OCI-LY3 (cell line): ENCODE results near the gene MVK.

Source experiments
- H2AFZ ChIP-seq: fragments of 200-600, 300-600 bp; shearing (Covaris generic); 2 replicates; pipeline ENCODE4 v1.6.0; 2014; ENCODE audit warnings: antibody characterized with exemption, low read depth, low read length
- H3K27ac ChIP-seq: fragments of 200-600, 300-600 bp; sonication (generic); 2 replicates; pipeline ENCODE4 v1.5.1; 2014; ENCODE audit warnings: mild to moderate bottlenecking, low read length, moderate library complexity, mixed read lengths
- H3K27me3 ChIP-seq: fragments of 200-600, 300-600 bp; sonication (generic); 2 replicates; pipeline ENCODE4 v1.6.1; 2014; ENCODE audit warnings: low read depth, low read length, mixed read lengths
- H3K36me3 ChIP-seq: fragments of 200-600, 300-600 bp; sonication (generic); replicated peaks from 2 replicates; pipeline ENCODE3; 2014; ENCODE audit warnings: low read depth, low read length, mixed read lengths
- H3K4me1 ChIP-seq: fragments of 300-600, 200-600 bp; sonication (generic); 2 replicates; pipeline ENCODE4 v1.6.1; 2014; ENCODE audit warnings: low read length, mixed read lengths
- H3K4me2 ChIP-seq: fragments of 200-600, 300-600 bp; sonication (generic); 2 replicates; pipeline ENCODE4 v1.6.1; 2014; ENCODE audit warnings: low read length, mixed read lengths
- H3K4me3 ChIP-seq: fragments of 300-600, 200-600 bp; sonication (generic); 2 replicates; pipeline ENCODE4 v1.5.1; 2014; ENCODE audit warnings: antibody characterized with exemption, mild to moderate bottlenecking, low read length, moderate library complexity
- H3K79me2 ChIP-seq: fragments of 300-600, 200-600 bp; shearing (Covaris generic); 2 replicates; pipeline ENCODE4 v1.6.1; 2014; ENCODE audit warnings: mild to moderate bottlenecking, low read length, mixed read lengths
- H3K9ac ChIP-seq: fragments of 300-600, 200-600 bp; shearing (Covaris generic); 2 replicates; pipeline ENCODE4 v1.6.0; 2014; ENCODE audit warnings: mild to moderate bottlenecking, low read length, moderate library complexity
- H3K9me3 ChIP-seq: fragments of 200-600, 300-600 bp; shearing (Covaris generic); 2 replicates; pipeline ENCODE4 v1.6.1; 2014; ENCODE audit warnings: low read length, mixed read lengths; ENCODE audit not compliant: insufficient read depth
- H4K20me1 ChIP-seq: fragments of 200-600, 300-600 bp; sonication (generic); 2 replicates; pipeline ENCODE4 v1.6.1; 2016; ENCODE audit warnings: low read length, mixed read lengths; ENCODE audit not compliant: insufficient read depth
- CTCF ChIP-seq: fragments of 200-600, 300-600 bp; sonication (generic); IDR thresholded peaks from 2 replicates; pipeline ENCODE4 v1.5.1; 2014; ENCODE audit warnings: antibody characterized with exemption, low read length, low read depth
- EZH2phosphoT487 ChIP-seq: fragments of 200-600 bp; shearing (Covaris generic); IDR thresholded peaks from 2 replicates; pipeline ENCODE4 v1.6.1; 2018; ENCODE audit warnings: antibody characterized with exemption, mixed run types, low read depth

The MVK gene

DNA sequence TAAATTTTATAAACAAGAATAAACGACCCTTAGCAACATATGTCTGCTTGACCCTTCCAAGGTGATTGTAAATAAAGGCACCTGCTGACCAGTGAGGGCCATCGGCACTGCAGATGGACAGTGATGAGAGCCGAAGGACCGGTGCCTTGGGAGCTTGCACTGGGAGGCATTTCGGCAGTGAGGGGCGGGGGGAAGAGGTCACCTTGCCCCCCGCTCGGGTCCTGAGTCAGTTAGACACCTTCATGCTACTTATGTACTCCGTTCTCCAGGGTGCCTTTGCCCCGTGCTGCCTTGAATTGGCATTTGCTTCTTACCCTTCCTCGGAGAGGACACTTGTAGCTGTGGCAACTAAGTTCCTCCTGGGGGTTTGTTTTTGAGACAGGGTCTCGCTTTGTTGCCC, 23.3 kb upstream of the MVK start:
- Histone ChIP-seq H3K9ac (no peak overlapping the region), H3K36me3 (no peaks in the 10 kb centered on the region), H3K4me3 (no peak overlapping the region), H3K4me1 (no peaks in the 10 kb centered on the region), H3K27me3 (peaks cover 11% of the 10 kb centered on the region), H3K9me3 (no peaks in the 10 kb centered on the region), H3K79me2 (no peaks in the 10 kb centered on the region), H4K20me1 (no peaks in the 10 kb centered on the region), H3K4me2 (no peak overlapping the region), H3K27ac (no peak overlapping the region), H2AFZ (no peak overlapping the region)
- TF ChIP-seq CTCF (no peak), EZH2phosphoT487 (no peak)

DNA sequence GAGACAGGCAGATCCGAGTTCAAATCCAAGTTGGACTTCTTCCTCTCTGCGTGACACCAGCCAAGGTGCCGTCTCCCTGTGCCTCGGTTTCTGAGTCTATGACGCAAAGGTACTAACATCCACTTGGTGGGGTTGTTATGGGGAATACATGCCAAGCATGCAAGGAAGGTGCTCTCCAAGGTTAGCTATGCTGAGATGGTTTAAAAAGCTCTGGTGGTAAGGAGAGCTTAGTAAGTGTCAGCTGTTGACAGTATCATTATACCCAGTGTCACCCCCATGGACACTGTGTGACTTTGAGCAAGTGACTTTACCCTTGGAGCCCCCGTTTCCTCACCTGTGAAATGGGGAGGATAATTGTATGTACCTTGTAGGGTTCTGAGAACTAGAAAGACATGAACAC, 22.5 kb upstream of the MVK start:
- H4K20me1 ChIP-seq, result no peaks in the 10 kb centered on the region
- no peaks in the 10 kb centered on the region for H3K79me2 ChIP-seq
- H3K27me3 ChIP-seq, result peaks cover 11% of the 10 kb centered on the region
- H2AFZ ChIP-seq, result no peak overlapping the region
- no peak overlapping the region for H3K4me2 ChIP-seq
- H3K36me3 ChIP-seq, result no peaks in the 10 kb centered on the region
- H3K4me3 ChIP-seq, result no peak overlapping the region
- no peaks in the 10 kb centered on the region for H3K4me1 ChIP-seq
- H3K27ac ChIP-seq, result no peak overlapping the region
- no peaks in the 10 kb centered on the region for H3K9me3 ChIP-seq
- no peak for TF ChIP-seq EZH2phosphoT487
- TF ChIP-seq CTCF, result no peak
- H3K9ac ChIP-seq, result no peak overlapping the region

GRCh38 chr12:109552971-109553370, 20.6 kb upstream of the MVK start:
- H3K9ac ChIP-seq, result no peak overlapping the region
- no peaks in the 10 kb centered on the region for H3K9me3 ChIP-seq
- no peaks in the 10 kb centered on the region for H4K20me1 ChIP-seq
- H3K4me3 ChIP-seq, result no peak overlapping the region
- no peaks in the 10 kb centered on the region for H3K4me1 ChIP-seq
- peaks cover 6% of the 10 kb centered on the region for H3K27me3 ChIP-seq
- TF ChIP-seq EZH2phosphoT487, result no peak
- no peak for TF ChIP-seq CTCF
- H3K4me2 ChIP-seq, result no peak overlapping the region
- no peak overlapping the region for H2AFZ ChIP-seq
- H3K27ac ChIP-seq, result no peak overlapping the region
- H3K36me3 ChIP-seq, result no peaks in the 10 kb centered on the region
- no peaks in the 10 kb centered on the region for H3K79me2 ChIP-seq

DNA sequence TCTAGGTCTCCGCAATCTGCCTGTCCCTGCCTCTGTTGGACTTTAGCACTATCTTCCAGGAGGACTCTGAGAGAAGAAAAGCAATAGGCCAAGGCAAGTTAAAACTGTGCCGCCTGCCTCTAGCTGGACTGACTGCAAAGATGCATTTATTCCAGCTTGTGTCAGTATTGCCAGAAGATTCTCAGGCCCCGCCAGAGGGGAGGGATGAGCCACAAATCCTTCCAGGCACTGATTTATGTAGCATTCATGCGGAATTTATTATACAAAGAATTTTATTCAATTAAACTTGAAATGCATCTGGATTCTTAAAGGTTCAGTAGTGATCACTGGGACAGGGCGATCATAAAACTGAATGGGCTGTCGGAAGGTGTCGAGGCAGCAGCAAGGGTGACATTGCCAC, 20.1 kb upstream of the MVK start:
- no peak overlapping the region for H2AFZ ChIP-seq
- peaks cover 3% of the 10 kb centered on the region for H3K27me3 ChIP-seq
- no peak overlapping the region for H3K9ac ChIP-seq
- no peak overlapping the region for H3K4me3 ChIP-seq
- no peaks in the 10 kb centered on the region for H3K4me1 ChIP-seq
- no peak overlapping the region for H3K27ac ChIP-seq
- no peaks in the 10 kb centered on the region for H3K79me2 ChIP-seq
- H4K20me1 ChIP-seq, result no peaks in the 10 kb centered on the region
- no peak overlapping the region for H3K4me2 ChIP-seq
- no peaks in the 10 kb centered on the region for H3K36me3 ChIP-seq
- H3K9me3 ChIP-seq, result no peaks in the 10 kb centered on the region
- TF ChIP-seq CTCF (no peak), EZH2phosphoT487 (no peak)
